HG03280 (cell line): ENCODE measurements around the gene FRMD1.
"Not testable (repeated sequence)": the region's sequence is repeated elsewhere in the genome, so short reads cannot be mapped to it uniquely, and the experiment has no call there.

Source experiments
- ATAC-seq: cut with Tn5 transposase; IDR thresholded peaks from one replicate; pipeline ENCODE4 v1.9.1; 2021; ENCODE audit warnings: mild to moderate bottlenecking, moderate library complexity; ENCODE audit not compliant: unreplicated experiment

Gene FRMD1

GRCh38 chr6:168080393-168081077 is 1.5 kb upstream of the FRMD1 start:
- no peak for ATAC-seq

- ATAC-seq, result no peak
These were observed 653 bp downstream of the FRMD1 start for GRCh38 chr6:168078175-168078942.

- not testable (repeated sequence) for ATAC-seq
These were observed 1.6 kb downstream of the FRMD1 start for GRCh38 chr6:168077401-168077800.

- no peak for ATAC-seq
These were observed 3.2 kb downstream of the FRMD1 start for GRCh38 chr6:168075787-168076202.

- ATAC-seq, result no peak
These were observed 3.8 kb downstream of the FRMD1 start for GRCh38 chr6:168075216-168075615.

- ATAC-seq, result no peak
These were observed 4.9 kb downstream of the FRMD1 start for GRCh38 chr6:168073937-168074730.

GRCh38 chr6:168072730-168073129 is 6.3 kb downstream of the FRMD1 start:
- no peak for ATAC-seq

- no peak for ATAC-seq
These were observed 6.8 kb downstream of the FRMD1 start for GRCh38 chr6:168072261-168072660.

GRCh38 chr6:168071620-168072019 is 7.4 kb downstream of the FRMD1 start:
- no peak for ATAC-seq

- ATAC-seq, result no peak
These were observed 8.2 kb downstream of the FRMD1 start for GRCh38 chr6:168070804-168071203.

- no peak for ATAC-seq
These were observed 11.8 kb downstream of the FRMD1 start for GRCh38 chr6:168067081-168067759.

GRCh38 chr6:168064226-168064807 is 14.7 kb downstream of the FRMD1 start:
- ATAC-seq, result no peak

GRCh38 chr6:168063431-168063830 is 15.6 kb downstream of the FRMD1 start:
- ATAC-seq, result no peak

GRCh38 chr6:168062346-168063289 is 16.4 kb downstream of the FRMD1 start:
- ATAC-seq, result no peak

GRCh38 chr6:168061269-168062210 is 17.5 kb downstream of the FRMD1 start:
- ATAC-seq, result no peak

GRCh38 chr6:168060521-168060931 is 18.5 kb downstream of the FRMD1 start:
- ATAC-seq, result no peak

- no peak for ATAC-seq
These were observed 20.1 kb downstream of the FRMD1 start for GRCh38 chr6:168058691-168059551.
